RCC 7860 (cell line): ENCODE data around the gene PPP4R3B.

Source experiments
- DNase-seq: peaks from one replicate; pipeline ENCODE4 v3.0.0-alpha.2; 2015; ENCODE audit warnings: low spot score
- FAIRE-seq: peaks from 2 replicates; lab custom pipeline; 2012; peaks lifted over from hg19 to GRCh38; lab: Jason Lieb, UNC

The PPP4R3B gene

DNA sequence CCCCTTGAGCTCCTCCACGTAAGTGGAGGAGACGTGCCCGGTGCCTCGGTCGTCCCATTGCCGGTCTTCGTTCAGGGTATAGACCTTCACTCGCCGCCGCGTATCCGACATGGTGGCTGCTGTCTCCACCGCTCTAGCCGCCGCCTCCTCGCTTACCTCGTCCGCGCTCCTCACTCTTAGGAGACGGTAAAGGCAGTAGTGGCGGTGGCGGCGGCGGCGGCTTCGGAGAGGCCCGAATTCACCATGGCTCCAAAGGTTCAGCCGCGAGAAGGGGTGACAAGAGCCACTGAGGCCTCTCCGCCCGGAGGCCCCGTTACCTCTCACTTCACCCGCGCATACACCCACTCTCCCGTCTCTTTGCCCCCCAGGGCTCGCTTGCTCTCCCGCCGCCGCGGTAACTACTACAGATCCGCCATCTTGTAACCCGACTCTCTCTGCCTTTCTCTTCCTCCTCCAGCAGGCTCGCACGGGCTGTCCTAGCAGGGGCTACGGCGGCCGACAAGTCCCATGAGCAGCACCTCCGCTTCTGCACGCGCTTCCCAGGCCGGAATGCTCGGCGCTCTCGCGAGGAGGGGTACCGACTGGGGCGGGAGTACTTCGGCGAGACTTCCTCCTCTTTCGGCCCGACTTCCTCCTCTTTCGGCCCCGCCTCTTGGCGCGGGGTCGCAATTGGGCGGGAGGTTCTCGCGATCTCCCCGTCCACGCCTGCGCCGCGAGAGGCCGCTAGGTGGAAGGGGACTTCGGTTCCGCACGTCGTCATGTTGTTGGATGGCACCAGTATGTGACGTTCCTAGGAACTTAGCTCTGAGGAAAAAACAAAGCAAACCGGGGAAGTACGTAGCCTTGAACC is at the start of gene PPP4R3B:
TSS of gene PPP4R3B (minus strand) at position 448 of the 850 bp plus-strand sequence. CDS start at position 111, 337 bp downstream.
- peak; percentile 99 for DNase-seq
- FAIRE-seq: peak; percentile 84

DNA sequence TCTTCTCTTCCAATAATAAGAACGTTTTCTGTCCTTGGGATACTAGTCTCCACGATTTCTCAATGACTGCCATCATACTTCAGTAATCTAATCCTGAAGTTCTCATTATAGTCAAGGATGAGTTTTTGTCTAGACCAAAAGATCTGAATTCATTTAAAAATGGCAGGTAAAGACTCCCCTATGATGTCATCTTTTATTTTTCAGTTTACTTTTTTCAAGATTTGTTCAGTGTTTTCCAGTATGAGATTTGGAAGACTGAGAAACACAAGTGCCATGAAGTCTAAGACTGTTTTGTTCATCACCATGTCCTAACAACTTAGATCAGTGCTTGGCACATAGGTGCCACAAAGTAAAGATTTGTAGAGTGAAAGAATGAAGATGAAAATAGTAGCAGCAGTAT is 35.8 kb upstream of the PPP4R3B start:
- no peak for FAIRE-seq
- DNase-seq: no peak

DNA sequence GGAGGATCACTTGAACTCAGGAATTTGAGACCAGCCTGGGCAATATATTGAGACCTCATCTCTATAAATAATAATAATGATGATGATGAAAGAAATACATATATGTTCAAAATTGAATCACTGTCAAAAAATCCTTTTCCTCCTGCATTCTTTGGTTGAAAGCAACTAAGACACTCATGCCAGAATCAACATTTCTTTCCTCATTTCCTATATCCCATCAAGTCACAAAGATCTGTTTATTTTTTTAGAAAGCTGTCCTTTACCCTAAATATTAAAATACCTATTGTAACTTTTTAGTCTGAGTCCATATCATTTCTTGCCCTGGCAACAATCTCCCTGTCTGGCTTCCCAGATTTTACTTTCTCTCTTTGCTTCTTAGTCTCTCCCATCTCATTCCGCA is 31.8 kb upstream of the PPP4R3B start:
- no peak for FAIRE-seq
- no peak for DNase-seq

DNA sequence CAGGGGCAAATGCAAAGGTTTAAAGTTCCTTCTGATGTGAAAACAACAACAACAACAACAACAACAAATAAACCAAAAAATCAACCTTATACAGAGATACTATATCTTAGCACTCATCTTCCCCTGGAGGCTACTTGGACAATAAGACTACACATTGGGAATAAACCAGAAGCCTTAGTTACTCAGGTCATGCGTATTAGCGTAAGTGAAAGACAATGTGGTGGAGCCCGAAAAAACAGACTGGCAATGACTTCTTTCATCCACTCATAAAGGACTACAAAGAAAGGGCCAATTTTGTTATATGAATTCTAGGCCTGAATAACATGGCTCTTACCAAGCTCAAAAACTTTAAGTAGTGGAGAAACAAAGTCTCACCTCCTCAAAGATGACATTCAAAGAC is 19.4 kb upstream of the PPP4R3B start:
- no peak for DNase-seq
- FAIRE-seq: no peak

DNA sequence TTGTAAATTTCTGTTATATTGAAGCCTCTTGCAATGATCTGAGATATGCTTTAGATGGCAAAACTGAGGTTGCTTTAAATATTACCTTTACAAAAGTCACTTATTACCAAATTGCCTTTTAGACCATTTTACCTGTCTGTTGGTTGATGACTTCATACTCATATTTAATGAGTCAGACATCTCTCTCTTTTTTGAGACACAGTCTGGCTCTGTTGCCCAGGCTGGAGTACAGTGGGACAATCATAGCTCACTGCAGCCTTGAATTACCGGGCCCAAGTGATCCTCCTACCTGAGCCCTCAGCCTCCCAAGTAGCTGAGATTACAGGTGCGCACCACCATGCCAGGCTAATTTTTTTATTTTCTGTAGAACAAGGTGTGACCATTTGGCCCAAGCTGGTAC is 11.5 kb upstream of the PPP4R3B start:
- no peak for FAIRE-seq
- no peak for DNase-seq

DNA sequence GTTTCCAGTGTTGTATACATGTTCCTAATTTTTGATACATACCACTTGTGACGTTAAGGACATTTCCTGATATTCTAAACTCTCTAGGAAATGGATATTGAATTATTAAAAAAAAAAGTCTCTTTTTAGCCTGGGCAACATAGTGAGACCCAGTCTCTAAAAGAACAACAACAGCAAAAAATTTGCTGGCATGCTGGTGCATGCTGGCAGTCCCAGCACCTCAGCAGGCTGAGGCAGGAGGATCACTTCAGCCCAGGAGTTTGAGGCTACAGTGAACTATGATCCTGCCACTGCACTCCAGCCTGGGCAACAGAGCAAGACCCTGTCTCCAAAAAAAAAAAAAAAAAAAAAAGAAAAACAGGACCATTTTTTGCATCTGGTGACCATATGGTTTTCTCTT is 10.5 kb upstream of the PPP4R3B start:
- DNase-seq (no peak), FAIRE-seq (no peak)

DNA sequence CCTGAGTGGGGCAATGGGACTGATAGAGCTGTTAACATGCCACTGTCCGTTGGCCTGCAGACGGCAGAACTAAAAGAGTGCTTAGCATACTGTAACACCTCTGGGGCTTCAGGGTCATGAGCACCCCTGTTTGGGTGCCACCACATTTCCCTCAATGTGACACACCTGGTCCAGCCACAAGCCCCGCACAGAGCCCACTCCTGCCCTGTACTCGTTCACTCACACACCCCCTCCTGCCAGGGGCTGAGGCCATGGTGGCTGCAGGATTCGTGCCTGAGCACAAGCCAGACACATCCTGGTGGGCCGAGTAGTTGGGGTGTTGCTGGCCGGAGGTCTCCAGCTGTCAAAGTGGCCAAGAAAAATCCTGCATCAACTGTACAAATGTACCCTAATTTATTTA is 4.4 kb upstream of the PPP4R3B start:
- FAIRE-seq: no peak

DNA sequence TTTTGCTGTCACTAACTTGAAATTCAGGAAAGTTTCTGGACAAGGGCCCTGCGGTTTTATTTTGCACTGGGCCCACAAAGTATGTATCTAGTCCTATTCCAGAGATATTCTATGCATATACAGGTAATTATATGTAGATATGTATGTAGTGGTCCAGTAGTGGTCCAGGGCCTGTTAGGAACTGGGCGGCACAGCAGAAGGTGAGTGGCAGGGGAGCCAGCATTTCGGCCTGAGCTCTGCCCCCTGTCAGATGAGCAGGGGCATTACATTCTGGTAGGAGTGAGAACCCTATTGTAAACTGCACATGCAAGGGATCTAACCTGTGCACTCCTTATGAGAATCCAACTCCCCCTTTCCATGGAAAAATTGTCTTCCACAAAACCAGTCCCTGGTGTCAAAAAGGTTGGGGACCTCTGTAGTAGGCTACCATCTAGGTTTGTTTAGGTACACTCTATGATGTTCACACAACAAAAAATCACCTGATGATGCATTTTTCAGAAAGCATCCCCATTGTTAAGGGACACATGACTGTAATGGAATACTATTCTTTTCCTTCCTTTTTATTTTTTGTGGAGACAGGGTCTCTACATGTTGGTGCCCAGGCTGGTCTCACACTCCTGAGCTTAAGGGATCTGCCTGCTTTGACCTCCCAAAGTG is 2.8 kb upstream of the PPP4R3B start:
- FAIRE-seq (no peak), DNase-seq (no peak)

More for the DNA sequence above, 4.4 kb upstream of the PPP4R3B start:
- no peak for DNase-seq

DNA sequence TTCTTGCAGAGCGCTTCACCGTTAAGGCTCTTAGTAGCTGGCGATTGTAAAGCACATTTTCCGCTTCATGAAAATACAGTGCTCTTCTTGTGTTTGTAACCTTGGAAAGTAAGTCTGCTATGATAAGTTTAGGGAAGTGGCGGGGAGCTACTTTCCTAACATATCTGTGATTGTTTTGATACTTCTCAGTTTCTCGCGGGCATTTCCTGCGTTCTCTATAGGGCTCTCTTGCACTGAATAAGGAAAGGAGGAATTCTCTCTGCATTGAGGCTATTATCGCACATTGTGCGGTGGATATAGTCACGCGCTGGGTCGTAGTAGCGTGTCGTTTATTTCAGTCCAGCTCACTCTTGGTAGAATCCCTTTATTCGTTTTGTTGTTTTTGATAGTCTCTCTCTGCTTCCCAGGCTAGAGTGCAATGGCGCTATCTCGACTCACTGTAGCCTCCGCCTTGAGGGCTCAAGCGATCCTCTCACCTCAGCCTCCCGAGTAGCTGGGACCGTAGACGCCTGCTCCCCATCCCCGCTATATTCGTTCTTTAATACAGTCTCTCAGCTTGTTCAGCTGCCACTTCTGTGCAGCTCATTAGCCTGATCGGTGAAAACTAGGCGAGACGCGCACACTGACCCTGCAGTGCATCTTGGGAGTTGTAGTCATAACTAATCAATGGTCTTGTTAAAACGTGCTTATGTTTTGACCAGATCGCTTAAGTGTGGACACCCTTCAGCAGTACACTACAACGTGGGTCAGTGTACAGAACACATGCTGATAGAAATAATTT is 1.0 kb upstream of the PPP4R3B start:
- DNase-seq (peak; percentile 16), FAIRE-seq (no peak)

DNA sequence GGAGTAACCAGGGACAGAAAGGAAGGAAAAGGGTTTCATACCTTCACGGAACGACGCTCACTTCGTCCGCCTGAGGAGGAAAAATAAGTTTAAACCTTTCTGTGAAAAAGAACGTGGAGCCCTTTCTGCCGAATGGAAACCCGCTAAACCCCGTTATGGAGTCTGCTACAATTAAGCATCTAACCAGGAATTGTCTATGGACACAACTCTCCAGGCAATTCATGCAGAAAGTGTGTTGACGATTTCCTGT is 528 bp upstream of the PPP4R3B start:
- FAIRE-seq: no peak

DNA sequence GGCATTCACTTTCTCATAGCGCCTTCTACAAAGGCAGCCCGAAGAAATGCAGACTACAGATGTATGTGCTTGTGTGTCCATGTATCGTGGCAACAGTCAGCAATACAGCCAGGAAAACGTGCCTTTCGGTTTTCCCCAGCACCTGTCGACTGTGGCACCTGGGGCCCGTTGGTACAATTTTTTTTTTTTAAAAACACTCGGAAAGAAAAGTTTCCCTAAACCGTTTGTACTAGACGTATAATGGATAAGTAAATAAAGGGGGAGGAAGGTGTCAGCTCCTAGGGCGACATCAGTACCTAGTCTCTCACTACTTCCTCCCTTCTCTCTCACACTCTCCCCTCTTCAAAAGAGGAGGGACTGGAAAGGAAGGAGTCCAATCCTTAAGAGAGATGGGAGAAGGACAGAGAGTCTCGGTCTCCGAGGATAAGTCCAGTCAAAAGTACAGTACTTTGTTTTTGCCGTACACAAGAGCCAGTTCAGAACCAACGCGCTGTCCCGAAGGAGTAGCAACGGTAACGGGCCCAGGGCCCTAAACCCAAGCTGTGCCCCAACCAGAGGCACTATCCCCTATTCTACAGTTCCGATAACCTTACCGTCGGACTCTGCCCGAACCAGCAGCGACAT is 759 bp downstream of the PPP4R3B start:
- no peak for FAIRE-seq
- DNase-seq: peak; percentile 72

More for the DNA sequence above, 528 bp upstream of the PPP4R3B start:
- DNase-seq: no peak

DNA sequence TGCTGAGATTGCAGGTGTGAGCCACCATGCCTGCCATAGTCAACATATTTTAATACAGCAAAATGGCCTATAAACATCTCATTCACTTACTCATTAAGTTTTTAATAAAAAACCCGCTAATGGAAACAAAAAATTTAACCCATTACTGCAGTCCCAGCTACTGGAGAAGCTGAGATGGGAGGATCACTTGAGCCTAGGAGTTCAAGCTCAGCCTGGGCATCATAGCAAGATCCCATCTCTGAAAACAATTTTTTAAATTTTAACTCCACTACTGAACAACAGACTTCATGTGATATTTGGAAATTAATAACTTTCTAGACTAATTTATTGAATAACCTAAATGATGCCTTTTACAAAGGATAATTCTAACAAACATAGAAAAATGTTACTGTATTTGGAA is 5.4 kb downstream of the PPP4R3B start:
- FAIRE-seq (no peak), DNase-seq (no peak)

DNA sequence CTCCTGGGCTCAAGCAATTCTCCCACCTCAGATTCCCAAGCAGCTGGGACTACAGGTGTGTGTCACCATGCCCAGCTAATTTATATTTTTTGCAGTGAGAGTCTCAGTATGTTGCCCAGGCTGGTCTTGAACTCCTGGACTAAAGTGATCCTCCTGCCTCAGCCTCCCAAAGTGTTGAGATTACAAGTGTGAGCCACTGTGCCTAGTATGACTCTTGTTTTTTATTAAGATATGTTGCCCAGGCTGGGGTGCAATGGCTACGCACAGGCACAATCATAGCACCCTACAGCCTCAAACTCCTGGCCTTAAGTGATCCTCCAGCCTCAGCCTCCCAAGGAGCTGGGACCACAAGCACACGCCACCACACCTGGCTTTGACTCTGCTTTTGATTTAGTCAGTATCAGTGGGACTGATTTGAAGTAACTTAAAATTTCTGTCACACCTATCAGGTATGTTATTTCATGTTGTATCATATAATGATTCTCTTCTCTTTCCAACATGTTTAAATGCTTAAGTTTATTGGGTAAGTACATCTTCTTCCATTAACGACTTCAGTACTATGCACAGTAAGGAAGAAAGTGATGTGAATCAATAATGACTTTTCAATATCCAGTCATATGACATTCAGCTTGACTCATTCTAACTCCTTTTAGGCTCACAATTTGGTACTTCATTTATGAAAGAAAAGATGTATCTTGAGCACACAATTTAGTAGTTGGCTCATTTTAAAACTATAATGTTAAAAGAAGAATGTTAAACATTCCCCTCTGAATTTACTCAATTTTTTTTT is 6.3 kb downstream of the PPP4R3B start:
- DNase-seq: no peak
- no peak for FAIRE-seq

DNA sequence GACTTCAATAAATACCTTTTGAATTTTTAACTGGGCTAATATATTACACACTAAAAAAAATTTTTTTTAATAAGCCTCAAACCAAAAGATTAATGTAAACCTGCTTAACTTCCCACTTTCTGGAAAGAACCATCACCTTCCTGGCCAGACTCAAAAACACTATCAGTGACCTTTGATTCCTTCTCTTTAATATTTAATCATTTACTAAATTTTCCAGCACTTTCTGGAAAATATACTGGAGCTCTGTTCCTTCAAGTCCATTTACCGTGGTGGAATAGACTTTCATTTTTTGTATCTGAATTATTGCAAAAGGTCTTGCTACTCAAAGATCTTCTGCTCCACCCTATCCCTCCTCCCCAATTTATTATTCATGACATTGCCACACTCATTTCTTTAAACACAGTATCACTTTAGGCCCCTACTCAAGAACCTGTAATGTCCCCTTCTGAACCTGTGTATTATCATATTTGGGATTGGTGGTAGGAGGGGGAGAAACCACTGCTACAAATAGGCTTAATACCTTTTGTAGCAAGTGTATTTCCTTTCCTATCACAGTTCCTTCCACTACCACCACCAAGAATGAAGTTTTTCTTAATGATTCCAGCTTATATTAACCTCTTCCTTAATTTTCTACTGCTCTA is 7.4 kb downstream of the PPP4R3B start:
- FAIRE-seq: no peak

DNA sequence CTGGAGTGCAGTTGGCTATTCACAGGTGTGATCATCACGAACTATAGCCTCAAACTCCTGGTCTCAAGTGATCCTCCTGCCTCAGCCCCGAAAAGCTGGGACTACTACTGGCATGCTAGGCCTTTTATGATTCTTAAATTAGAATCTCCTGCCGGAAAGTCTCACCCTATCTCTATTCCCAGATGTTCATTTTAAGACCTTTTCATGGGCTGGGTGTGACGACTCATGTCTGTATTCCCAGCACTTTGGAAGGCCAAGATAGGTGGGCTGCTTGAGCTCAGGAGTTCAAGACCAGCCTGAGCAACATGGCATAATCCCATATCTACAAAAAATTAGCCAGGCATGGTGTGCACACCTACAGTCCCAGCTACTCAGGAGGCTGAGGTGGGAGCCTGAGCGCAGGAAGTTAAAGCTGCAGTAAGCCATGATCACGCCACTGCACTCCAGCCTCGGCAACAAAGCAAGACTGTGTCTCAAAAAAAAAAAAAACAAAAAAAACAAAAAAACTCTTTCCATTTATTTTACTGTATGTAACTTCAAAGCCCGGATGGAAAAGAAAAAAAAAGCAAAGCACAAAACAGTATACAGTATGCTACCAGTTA is 8.1 kb downstream of the PPP4R3B start:
- FAIRE-seq (no peak), DNase-seq (no peak)

More for the DNA sequence above, 7.4 kb downstream of the PPP4R3B start:
- no peak for DNase-seq

DNA sequence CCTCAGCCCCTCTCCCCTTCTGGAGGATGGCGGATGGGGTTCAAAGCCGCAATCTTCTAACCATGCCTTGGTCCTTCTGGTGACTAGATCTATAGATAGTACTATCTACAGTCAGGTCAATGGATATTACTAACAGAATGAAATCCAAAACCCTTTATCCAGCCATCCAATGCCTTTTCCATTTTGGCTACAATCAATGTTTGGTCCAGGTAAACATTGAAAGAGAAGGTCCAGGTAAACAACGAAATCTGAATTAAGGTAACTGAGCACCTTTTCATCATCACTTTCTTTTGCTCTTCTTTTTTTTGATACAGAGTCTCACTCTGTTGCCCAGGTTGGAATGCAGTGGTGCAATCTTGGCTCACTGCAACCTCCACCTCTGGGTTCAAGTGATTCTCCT is 9.7 kb downstream of the PPP4R3B start:
- no peak for DNase-seq
- no peak for FAIRE-seq

DNA sequence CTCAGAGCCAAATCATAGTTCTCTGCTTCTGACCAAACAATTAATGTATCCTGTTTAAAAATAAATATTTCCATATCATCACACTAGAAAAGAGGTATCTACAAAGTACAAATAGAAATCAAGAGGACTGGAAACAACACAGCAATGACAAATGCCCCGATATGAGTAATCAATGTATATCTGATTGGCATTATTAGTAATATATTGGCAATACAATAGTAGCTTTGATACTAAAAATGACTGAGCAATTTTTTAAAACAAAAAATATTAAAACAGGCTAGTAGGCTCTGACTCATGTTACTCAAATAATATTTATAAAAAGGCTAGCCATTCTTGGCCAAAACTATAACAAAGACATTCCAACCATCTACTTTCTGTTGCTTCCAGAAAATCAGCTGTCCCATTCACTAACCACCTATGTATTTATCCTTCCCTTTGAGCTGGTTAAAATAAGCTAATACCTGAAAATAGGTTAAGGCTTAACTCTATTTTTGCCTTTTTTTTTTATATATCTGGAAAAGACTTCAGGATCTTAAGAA is 13.3 kb downstream of the PPP4R3B start:
- FAIRE-seq (no peak), DNase-seq (no peak)

DNA sequence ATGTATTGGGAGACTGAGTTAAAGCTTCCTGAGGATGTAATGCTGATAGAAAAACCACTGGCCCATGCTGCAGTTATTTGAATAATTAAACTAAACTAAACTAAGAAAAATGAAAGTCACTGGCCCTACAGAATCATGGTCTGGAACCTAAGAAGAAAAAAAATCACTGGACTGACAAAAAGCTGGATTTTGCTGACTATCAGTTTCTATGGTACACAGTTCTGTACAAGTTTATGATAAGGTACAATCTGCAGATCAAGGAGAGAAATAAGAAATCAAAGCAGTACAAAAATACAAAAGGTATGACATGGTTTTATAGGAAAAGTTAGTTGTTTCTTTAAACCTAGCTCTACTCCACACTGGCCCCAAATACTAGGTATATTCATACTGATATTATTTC is 15.6 kb downstream of the PPP4R3B start:
- FAIRE-seq (no peak), DNase-seq (no peak)

DNA sequence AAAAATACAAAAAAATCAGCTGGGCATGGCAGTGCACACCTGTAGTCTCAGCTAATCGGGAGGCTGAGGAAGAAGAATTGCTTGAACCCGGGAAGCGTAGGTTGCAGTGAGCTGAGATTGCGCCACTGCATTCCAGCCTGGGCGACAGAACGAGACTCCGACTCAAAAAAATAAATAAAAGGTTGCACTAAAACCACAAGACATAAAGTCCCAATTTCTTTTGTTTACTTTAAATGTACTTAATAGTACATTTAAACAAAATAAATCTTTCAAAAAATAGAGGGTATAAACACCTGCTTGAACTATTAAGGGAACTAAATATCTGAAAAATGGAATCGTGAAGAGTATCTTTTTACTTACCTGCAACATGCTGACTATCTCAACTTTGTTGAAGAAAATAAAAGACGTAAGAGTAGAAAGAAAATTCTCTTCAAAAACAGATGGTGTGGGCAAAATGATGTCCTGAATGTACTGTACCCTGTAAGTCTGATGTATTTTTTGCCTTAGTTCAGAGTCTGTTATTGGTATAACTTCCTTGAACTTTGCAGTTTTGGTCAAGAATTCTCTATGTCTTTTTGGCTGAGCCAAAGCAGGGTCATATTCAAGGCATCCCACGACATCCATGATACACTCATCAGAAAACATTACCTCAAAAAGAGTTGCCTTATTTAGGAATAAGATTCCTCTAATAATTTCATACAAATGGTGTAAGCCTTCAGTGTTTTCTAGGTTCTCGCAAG is 19.2 kb downstream of the PPP4R3B start:
- FAIRE-seq: no peak

More for the DNA sequence above, 19.2 kb downstream of the PPP4R3B start:
- no peak for DNase-seq
